ENCODE results near the gene ARHGAP23. TPM values are rescaled to one million over a fixed set of nuclear protein-coding genes. Genes with fewer than 3 reads are reported as not detected.

The ARHGAP23 gene
- total RNA-seq, 1 donor from 2014 or later, result 157 TPM

DNA sequence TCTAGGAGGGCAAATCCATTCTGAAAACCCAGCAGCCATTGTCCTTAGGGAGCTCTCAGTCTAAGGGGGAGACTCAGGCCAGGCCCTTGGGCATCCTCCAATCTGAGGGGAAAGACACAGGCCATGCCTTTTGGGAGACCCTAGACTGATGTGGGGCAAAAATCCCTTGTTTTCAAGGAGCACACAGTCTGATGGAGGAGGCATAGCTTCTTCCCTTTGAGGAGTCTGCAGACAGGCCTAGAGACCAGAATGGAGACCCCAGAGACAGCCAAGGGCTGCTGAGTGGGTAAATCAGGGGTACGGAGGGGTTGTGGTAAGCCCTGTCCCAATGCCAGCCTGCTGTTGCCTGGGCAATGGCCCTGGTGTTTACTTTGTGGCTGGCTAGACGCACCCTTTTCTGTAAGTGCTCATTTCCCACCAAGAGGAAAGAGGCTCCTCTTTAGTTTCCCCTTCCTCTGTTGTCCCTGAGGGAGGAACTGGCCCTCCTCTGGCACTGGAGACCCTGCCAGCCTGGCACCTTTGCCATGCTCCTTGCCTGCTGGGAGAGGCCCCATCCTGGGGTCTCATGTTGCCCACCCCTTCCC lies 19.3 kb downstream of the ARHGAP23 start:
- H3K4me1 Mint-ChIP-seq (ENCODE audit: low read depth), result peaks cover 68% of the 10 kb centered on the region

GRCh38 chr17:38448208-38448771 lies 20.0 kb downstream of the ARHGAP23 start:
- no peak overlapping the region for H3K4me3 Mint-ChIP-seq (ENCODE audit: unreplicated experiment)
- TF ChIP-seq, protein P1, sequence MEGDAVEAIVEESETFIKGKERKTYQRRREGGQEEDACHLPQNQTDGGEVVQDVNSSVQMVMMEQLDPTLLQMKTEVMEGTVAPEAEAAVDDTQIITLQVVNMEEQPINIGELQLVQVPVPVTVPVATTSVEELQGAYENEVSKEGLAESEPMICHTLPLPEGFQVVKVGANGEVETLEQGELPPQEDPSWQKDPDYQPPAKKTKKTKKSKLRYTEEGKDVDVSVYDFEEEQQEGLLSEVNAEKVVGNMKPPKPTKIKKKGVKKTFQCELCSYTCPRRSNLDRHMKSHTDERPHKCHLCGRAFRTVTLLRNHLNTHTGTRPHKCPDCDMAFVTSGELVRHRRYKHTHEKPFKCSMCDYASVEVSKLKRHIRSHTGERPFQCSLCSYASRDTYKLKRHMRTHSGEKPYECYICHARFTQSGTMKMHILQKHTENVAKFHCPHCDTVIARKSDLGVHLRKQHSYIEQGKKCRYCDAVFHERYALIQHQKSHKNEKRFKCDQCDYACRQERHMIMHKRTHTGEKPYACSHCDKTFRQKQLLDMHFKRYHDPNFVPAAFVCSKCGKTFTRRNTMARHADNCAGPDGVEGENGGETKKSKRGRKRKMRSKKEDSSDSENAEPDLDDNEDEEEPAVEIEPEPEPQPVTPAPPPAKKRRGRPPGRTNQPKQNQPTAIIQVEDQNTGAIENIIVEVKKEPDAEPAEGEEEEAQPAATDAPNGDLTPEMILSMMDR (IDR thresholded peaks at IDR 0.05), result no peak
- no peaks in the 10 kb centered on the region for H3K36me3 Mint-ChIP-seq (ENCODE audit: low read depth)
- no peaks in the 10 kb centered on the region for H3K27me3 Mint-ChIP-seq (ENCODE audit: low read depth)
- DNase-seq (ENCODE audit: low spot score), result no peak
- peak overlapping the region; percentile 84 for H3K27ac Mint-ChIP-seq (ENCODE audit: unreplicated experiment)
- peaks cover 68% of the 10 kb centered on the region for H3K4me1 Mint-ChIP-seq (ENCODE audit: low read depth)
- no peaks in the 10 kb centered on the region for H3K9me3 Mint-ChIP-seq (ENCODE audit: low read depth)

More for the DNA sequence above, 19.3 kb downstream of the ARHGAP23 start:
- TF ChIP-seq, protein P1 (IDR thresholded peaks at IDR 0.05), result no peak
- Mint-ChIP-seq H3K9me3 (ENCODE audit: low read depth) (no peaks in the 10 kb centered on the region), H3K27ac (ENCODE audit: unreplicated experiment) (peak overlapping the region; percentile 84), H3K27me3 (ENCODE audit: low read depth) (no peaks in the 10 kb centered on the region), H3K36me3 (ENCODE audit: low read depth) (no peaks in the 10 kb centered on the region), H3K4me3 (ENCODE audit: unreplicated experiment) (no peak overlapping the region)
- no peak for DNase-seq (ENCODE audit: low spot score)

- no peaks in the 10 kb centered on the region for H3K9me3 Mint-ChIP-seq (ENCODE audit: low read depth)
- H3K4me1 Mint-ChIP-seq (ENCODE audit: low read depth), result peaks cover 66% of the 10 kb centered on the region
- no peak overlapping the region for H3K4me3 Mint-ChIP-seq (ENCODE audit: unreplicated experiment)
- H3K27ac Mint-ChIP-seq (ENCODE audit: unreplicated experiment), result peak overlapping the region; percentile 95
- no peaks in the 10 kb centered on the region for H3K36me3 Mint-ChIP-seq (ENCODE audit: low read depth)
- no peak for DNase-seq (ENCODE audit: low spot score)
- TF ChIP-seq, protein P1 (IDR thresholded peaks at IDR 0.05), result no peak
- no peaks in the 10 kb centered on the region for H3K27me3 Mint-ChIP-seq (ENCODE audit: low read depth)
Observed at GRCh38 chr17:38449364-38449763, 21.1 kb downstream of the ARHGAP23 start.

- peak overlapping the region; percentile 85 for H3K4me3 Mint-ChIP-seq (ENCODE audit: unreplicated experiment)
- no peaks in the 10 kb centered on the region for H3K9me3 Mint-ChIP-seq (ENCODE audit: low read depth)
- no peak for DNase-seq (ENCODE audit: low spot score)
- TF ChIP-seq, protein P1 (IDR thresholded peaks at IDR 0.05), result no peak
- H3K27me3 Mint-ChIP-seq (ENCODE audit: low read depth), result no peaks in the 10 kb centered on the region
- H3K36me3 Mint-ChIP-seq (ENCODE audit: low read depth), result no peaks in the 10 kb centered on the region
- H3K27ac Mint-ChIP-seq (ENCODE audit: unreplicated experiment), result peak overlapping the region; percentile 97
- peaks cover 76% of the 10 kb centered on the region for H3K4me1 Mint-ChIP-seq (ENCODE audit: low read depth)
Observed at GRCh38 chr17:38450557-38451029, 22.3 kb downstream of the ARHGAP23 start.

GRCh38 chr17:38451030-38451839 lies 23.0 kb downstream of the ARHGAP23 start:
- Mint-ChIP-seq H3K27ac (ENCODE audit: unreplicated experiment) (peak overlapping the region; percentile 97), H3K4me1 (ENCODE audit: low read depth) (peaks cover 82% of the 10 kb centered on the region), H3K9me3 (ENCODE audit: low read depth) (no peaks in the 10 kb centered on the region), H3K36me3 (ENCODE audit: low read depth) (no peaks in the 10 kb centered on the region), H3K27me3 (ENCODE audit: low read depth) (no peaks in the 10 kb centered on the region), H3K4me3 (ENCODE audit: unreplicated experiment) (peak overlapping the region; percentile 85)
- TF ChIP-seq, protein P1 (IDR thresholded peaks at IDR 0.05), result no peak
- no peak for DNase-seq (ENCODE audit: low spot score)

Measured in chondrocyte (in vitro differentiated cells).